B cell (primary cell): ENCODE results near the gene DNASE1L3. TPM values are rescaled to one million over a fixed set of nuclear protein-coding genes. Genes with fewer than 3 reads are reported as not detected.
"Not testable (repeated sequence)": the region's sequence is repeated elsewhere in the genome, so short reads cannot be mapped to it uniquely, and the experiment has no call there.

ENCODE experiments used
- ATAC-seq: fragments of 200-7000 bp; cut with Tn5 transposase; one replicate; pipeline ENCODE4 v1.10.0; 2021; ENCODE audit warnings: low read depth, mild to moderate bottlenecking, moderate number of reproducible peaks, moderate library complexity
- CTCF ChIA-PET: fragments of 350-600 bp; sonication (Branson Sonifier 250); formaldehyde crosslinking; loops from one replicate; lab custom pipeline; 2021; ENCODE audit warnings: antibody characterized with exemption, inconsistent platforms; lab: Charles Lee
- POLR2A ChIA-PET: fragments of 350-600 bp; sonication (Branson Sonifier 250); formaldehyde crosslinking; loops from one replicate; lab custom pipeline; 2021; ENCODE audit warnings: antibody characterized with exemption; lab: Charles Lee
- DNase-seq: peaks from one replicate; pipeline ENCODE4 v3.0.0; 2013
- H2AFZ ChIP-seq: 2 replicates; pipeline ENCODE4 v1.6.1; 2012; ENCODE audit warnings: mild to moderate bottlenecking, low read depth, low read length; ENCODE audit not compliant: insufficient read depth, poor library complexity, severe bottlenecking
- H3K27ac ChIP-seq, 2 donors: 1 replicate in 1 of 2; 2 replicates in 1 of 2; pipeline ENCODE4 v1.5.1; 2012 to 2013; ENCODE audit warnings: low read length in 2 of 2, mild to moderate bottlenecking in 2 of 2, moderate library complexity in 1 of 2
- H3K27me3 ChIP-seq, 4 experiments: fragments of 200-600 bp in 1 of 4; sonication (generic) in 1 of 4; replicated peaks in 1 of 4; 1 replicate in 2 of 4; 2 replicates in 2 of 4; pipeline versions ENCODE4 v1.6.1 to v1.7.0; 2013 to 2016; ENCODE audit warnings: low read length in 3 of 4, mild to moderate bottlenecking in 2 of 4, mixed read lengths in 1 of 4, moderate library complexity in 1 of 4; ENCODE audit not compliant: insufficient read depth in 4 of 4, control insufficient read depth in 3 of 4; ENCODE audit errors: control extremely low read depth in 1 of 4
- H3K36me3 ChIP-seq, 2 experiments: replicated peaks in 1 of 2; 1 replicate in 1 of 2; 2 replicates in 1 of 2; pipeline versions ENCODE4 v1.6.1 to v1.7.1; 2013; ENCODE audit warnings: low read length in 1 of 2; ENCODE audit not compliant: insufficient read depth in 2 of 2, control insufficient read depth in 1 of 2; ENCODE audit errors: control extremely low read depth in 1 of 2, extremely low read depth in 1 of 2
- H3K4me1 ChIP-seq, 2 donors: fragments of 200-600 bp in 1 of 2; sonication (generic) in 1 of 2; 1 replicate in 1 of 2; 2 replicates in 1 of 2; pipeline versions ENCODE4 v1.5.1 to v1.6.1; 2013 to 2017; ENCODE audit warnings: low read length in 2 of 2; ENCODE audit not compliant: control insufficient read depth in 2 of 2, insufficient read depth in 2 of 2
- H3K4me2 ChIP-seq: replicated peaks from 2 replicates; pipeline ENCODE3; 2012; ENCODE audit warnings: mild to moderate bottlenecking, low read depth, low read length; ENCODE audit not compliant: poor library complexity, severe bottlenecking
- H3K4me3 ChIP-seq, 5 experiments: fragments of 200-600 bp in 1 of 5; sonication (generic) in 1 of 5; 1 replicate in 3 of 5; 2 replicates in 2 of 5; pipeline versions ENCODE4 v1.5.1 to v1.7.0; 2011 to 2016; ENCODE audit warnings: low read length in 4 of 5, mild to moderate bottlenecking in 4 of 5, low read depth in 2 of 5, control low read depth in 1 of 5, moderate library complexity in 1 of 5; ENCODE audit not compliant: insufficient read depth in 1 of 5; ENCODE audit errors: control extremely low read depth in 1 of 5, extremely low read depth in 1 of 5
- H3K79me2 ChIP-seq: fragments of 200-600 bp; sonication (generic); one replicate; pipeline ENCODE4 v1.6.0; 2016; ENCODE audit warnings: low read length; ENCODE audit not compliant: control insufficient read depth, insufficient read depth
- H3K9ac ChIP-seq: fragments of 200-600 bp; sonication (generic); 2 replicates; pipeline ENCODE4 v1.6.1; 2017; ENCODE audit warnings: mild to moderate bottlenecking, low read length, moderate library complexity
- H3K9me3 ChIP-seq, 3 donors: one replicate each; pipeline versions ENCODE4 v1.6.1 to v1.7.1; 2013; ENCODE audit warnings: low read length in 2 of 3; ENCODE audit not compliant: control insufficient read depth in 2 of 3, insufficient read depth in 1 of 3; ENCODE audit errors: control extremely low read depth in 1 of 3
- H4K20me1 ChIP-seq: 2 replicates; pipeline ENCODE4 v1.6.0; 2012; ENCODE audit warnings: mild to moderate bottlenecking, low read length; ENCODE audit not compliant: insufficient read depth, control insufficient read depth, poor library complexity, severe bottlenecking
- H3K27ac Mint-ChIP-seq: one replicate; pipeline ENCODE4 v1.8.0; 2021; ENCODE audit warnings: mixed read lengths
- H3K27me3 Mint-ChIP-seq: one replicate; pipeline ENCODE4 v1.8.0; 2021; ENCODE audit warnings: mixed read lengths
- H3K4me1 Mint-ChIP-seq: one replicate; pipeline ENCODE4 v1.8.0; 2021; ENCODE audit warnings: mixed read lengths
- H3K4me3 Mint-ChIP-seq: one replicate; pipeline ENCODE4 v1.8.0; 2021; ENCODE audit warnings: mixed read lengths
- H3K9me3 Mint-ChIP-seq: one replicate; pipeline ENCODE4 v1.8.0; 2022; ENCODE audit warnings: mixed read lengths; ENCODE audit not compliant: insufficient read depth
- CTCF ChIP-seq: fragments of 200-600 bp; IDR thresholded peaks from one replicate; pipeline ENCODE4 v1.8.0; 2022; ENCODE audit warnings: antibody characterized with exemption, mild to moderate bottlenecking
- EZH2 ChIP-seq: IDR thresholded peaks from 2 replicates; pipeline ENCODE4 v1.6.1; 2012; ENCODE audit warnings: borderline replicate concordance, low read depth, mild to moderate bottlenecking, moderate library complexity, low read length; ENCODE audit not compliant: insufficient read depth, poor library complexity, severe bottlenecking
- WGBS: methylation state at CpG from one replicate; pipeline ENCODE4 v1.1.5; 2013; ENCODE audit warnings: missing lambda C conversion rate; ENCODE audit not compliant: insufficient coverage; 5-methylcytosine and 5-hydroxymethylcytosine counted together
- intact Hi-C: fragments of 100-400 bp; cut with micrococcal nuclease; formaldehyde crosslinking; loops from one replicate; pipeline ENCODE4 v1.10.0; 2022
- polyA plus RNA-seq: library from polyadenylated mRNA; depleted of rRNA; stranded (reverse); fragments of >200 nt; gene quantifications from 2 replicates; pipeline ENCODE4 v1.2.3, GENCODE V29; 2012
- total RNA-seq, 2 donors: library from RNA; stranded (reverse); fragments of 120-200 nt in 1 of 2; gene quantifications; 1 replicate in 1 of 2; 2 replicates in 1 of 2; pipeline versions ENCODE4 v1.2.3 to v1.2.4, GENCODE V29; 2013 to 2022

DNASE1L3 gene
- total and polyA plus RNA-seq, 2 donors (not counting 1 experiment from before 2014, with no cell fraction given) = 0.39 to 2.6 TPM

GRCh38 chr3:58201451-58201850 lies 9.3 kb downstream of the DNASE1L3 start:
- Histone ChIP-seq H3K4me2 (peak overlapping the region; percentile 68), H3K4me1 (peaks cover 69 to 73% of the 10 kb centered on the region in 2 donors), H3K27ac (peak overlapping the region in 1 of 2 donors; percentile 57)
- H3K9me3 Mint-ChIP-seq, H2AFZ ChIP-seq, H3K79me2 ChIP-seq, H4K20me1 ChIP-seq, H3K27me3 Mint-ChIP-seq, H3K9me3 ChIP-seq, DNase-seq, H3K27me3 ChIP-seq, ATAC-seq, H3K9ac ChIP-seq, H3K36me3 ChIP-seq, intact Hi-C loops, H3K4me3 ChIP-seq: not testable (repeated sequence)
- H3K4me1 Mint-ChIP-seq = peaks cover 67% of the 10 kb centered on the region
- ChIA-PET POLR2A (interaction anchor here (0.6 kb wide), 2 partner anchors 11 to 14 kb away, joined by 3 to 5 read pairs; no protein-coding TSS in a partner anchor), CTCF (interaction anchor here (1.3 to 9.6 kb wide), 5 partner anchors 12 to 104 kb away, joined by 3 to 66 read pairs (median 27); partner anchors contain the start of genes HTD2 and RPP14)
- 33% methylated on average over 1 of the region's 3 CpGs for WGBS
- H3K27ac Mint-ChIP-seq = peak overlapping the region; percentile 68
- peak overlapping the region; percentile 76 for H3K4me3 Mint-ChIP-seq

GRCh38 chr3:58200846-58201355 lies 9.9 kb downstream of the DNASE1L3 start:
- intact Hi-C loops = no loop called here
- Histone ChIP-seq H3K4me3 (peak overlapping the region in 3 of 5 experiments; percentile 25 to 43 (median 41)), H3K36me3 (no peaks in the 10 kb centered on the region), H3K27me3 (no peaks in the 10 kb centered on the region), H3K9ac (peak overlapping the region; percentile 34), H3K9me3 (peaks cover 0 to 7% (median 2%) of the 10 kb centered on the region in 3 donors), H3K79me2 (no peaks in the 10 kb centered on the region), H3K27ac (peak overlapping the region; percentile 51 to 57), H4K20me1 (no peaks in the 10 kb centered on the region), H3K4me2 (peak overlapping the region; percentile 68), H2AFZ (peak overlapping the region; percentile 44), H3K4me1 (peaks cover 69 to 74% of the 10 kb centered on the region in 2 donors)
- peak overlapping the region; percentile 87 for H3K27ac Mint-ChIP-seq
- H3K9me3 Mint-ChIP-seq = no peaks in the 10 kb centered on the region
- CTCF ChIA-PET = interaction anchor here (1.3 to 9.6 kb wide), 6 partner anchors 12 to 105 kb away, joined by 3 to 66 read pairs (median 18); partner anchors contain the start of genes HTD2 and RPP14
- DNase-seq (peak; percentile 44), ATAC-seq (no peak)
- POLR2A ChIA-PET = interaction anchor here (1.4 kb wide), 1 partner anchor 16 kb away, joined by 10 read pairs; no protein-coding TSS in a partner anchor
- peak overlapping the region; percentile 76 for H3K4me3 Mint-ChIP-seq
- H3K4me1 Mint-ChIP-seq = peaks cover 67% of the 10 kb centered on the region
- TF ChIP-seq CTCF (no peak), EZH2 (no peak)
- 0% methylated on average over 2 of the region's 11 CpGs for WGBS
- no peaks in the 10 kb centered on the region for H3K27me3 Mint-ChIP-seq
